Liver (tissue), 3 donors: ENCODE results near the gene ANKRD34B.

Source experiments
- EGR1 ChIP-seq, 2 donors: IDR thresholded peaks; 2 replicates each; pipeline ENCODE4 v1.6.1; 2016 to 2018; ENCODE audit warnings: antibody characterized with exemption in 2 of 2, low read depth in 2 of 2
- JUND ChIP-seq, 2 donors: IDR thresholded peaks; 2 replicates each; pipeline ENCODE4 v1.6.1; 2016; ENCODE audit warnings: antibody characterized with exemption in 2 of 2
- NR2F2 ChIP-seq: IDR thresholded peaks from 2 replicates; pipeline ENCODE4 v1.6.1; 2016; ENCODE audit warnings: antibody characterized with exemption
- RAD21 ChIP-seq, 2 donors: IDR thresholded peaks; 2 replicates each; pipeline ENCODE4 v1.6.1; 2016; ENCODE audit warnings: antibody characterized with exemption in 2 of 2, mild to moderate bottlenecking in 2 of 2
- RXRA ChIP-seq, 2 donors: IDR thresholded peaks; 2 replicates each; pipeline ENCODE4 v1.6.1; 2017 to 2018; ENCODE audit warnings: antibody characterized with exemption in 2 of 2, mild to moderate bottlenecking in 1 of 2
- SP1 ChIP-seq: IDR thresholded peaks from 2 replicates; pipeline ENCODE4 v1.6.1; 2018; ENCODE audit warnings: antibody characterized with exemption, mild to moderate bottlenecking
- TAF1 ChIP-seq: conservative IDR thresholded peaks from 2 replicates; pipeline ENCODE4 v1.6.1; 2016; ENCODE audit warnings: antibody characterized with exemption, mild to moderate bottlenecking
- YY1 ChIP-seq: IDR thresholded peaks from 2 replicates; pipeline ENCODE4 v1.6.1; 2016; ENCODE audit warnings: antibody characterized with exemption, mild to moderate bottlenecking
- TF ChIP-seq, protein P1 (sequence below): fragments of 150-350 bp; IDR thresholded peaks from 2 replicates; pipeline ENCODE4 v1.5.1; 2017; ENCODE audit warnings: improper control_type of control experiment, low read depth, low read length; ENCODE audit not compliant: missing input control
- TF ChIP-seq, protein P2 (sequence below): IDR thresholded peaks from 2 replicates; pipeline ENCODE4 v1.6.1; 2016; ENCODE audit warnings: antibody characterized with exemption
- TF ChIP-seq, protein P3 (sequence below): IDR thresholded peaks from 2 replicates; pipeline ENCODE4 v1.6.1; 2016; ENCODE audit warnings: antibody characterized with exemption
- donor health status: healthy.
- donor health status: healthy.

DNA sequence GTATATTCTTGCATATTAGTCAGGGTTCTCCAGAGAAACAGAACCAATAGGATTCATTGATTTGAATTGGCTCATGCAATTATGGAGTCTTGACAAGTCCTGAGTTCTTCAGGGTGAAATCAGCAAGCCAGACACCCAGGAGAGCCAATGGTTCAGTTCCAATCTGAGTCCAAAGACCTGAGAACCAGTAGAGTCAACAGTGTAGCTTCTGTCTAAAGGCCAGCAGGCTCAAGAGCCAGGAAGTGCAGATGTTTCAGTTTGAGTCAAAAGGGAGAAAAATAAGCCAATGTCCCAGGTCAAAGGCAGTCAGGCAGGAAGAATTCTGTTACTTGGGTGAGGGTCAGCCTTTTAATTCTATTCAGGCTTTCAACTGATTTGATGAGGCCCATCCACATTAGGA, 37.8 kb upstream of the ANKRD34B start:
- TF ChIP-seq NR2F2 (no peak), RXRA (IDR thresholded peaks at IDR 0.05) (peak in 1 of 2 donors; percentile 34), SP1 (peak; percentile 57), EGR1 (IDR thresholded peaks at IDR 0.05; ENCODE audit: low read depth in 2 of 2) (no peak), JUND (IDR thresholded peaks at IDR 0.05) (peak in 1 of 2 donors; percentile 20), RAD21 (IDR thresholded peaks at IDR 0.05) (no peak), YY1 (no peak), TAF1 (no peak)
- TF ChIP-seq, protein P1, sequence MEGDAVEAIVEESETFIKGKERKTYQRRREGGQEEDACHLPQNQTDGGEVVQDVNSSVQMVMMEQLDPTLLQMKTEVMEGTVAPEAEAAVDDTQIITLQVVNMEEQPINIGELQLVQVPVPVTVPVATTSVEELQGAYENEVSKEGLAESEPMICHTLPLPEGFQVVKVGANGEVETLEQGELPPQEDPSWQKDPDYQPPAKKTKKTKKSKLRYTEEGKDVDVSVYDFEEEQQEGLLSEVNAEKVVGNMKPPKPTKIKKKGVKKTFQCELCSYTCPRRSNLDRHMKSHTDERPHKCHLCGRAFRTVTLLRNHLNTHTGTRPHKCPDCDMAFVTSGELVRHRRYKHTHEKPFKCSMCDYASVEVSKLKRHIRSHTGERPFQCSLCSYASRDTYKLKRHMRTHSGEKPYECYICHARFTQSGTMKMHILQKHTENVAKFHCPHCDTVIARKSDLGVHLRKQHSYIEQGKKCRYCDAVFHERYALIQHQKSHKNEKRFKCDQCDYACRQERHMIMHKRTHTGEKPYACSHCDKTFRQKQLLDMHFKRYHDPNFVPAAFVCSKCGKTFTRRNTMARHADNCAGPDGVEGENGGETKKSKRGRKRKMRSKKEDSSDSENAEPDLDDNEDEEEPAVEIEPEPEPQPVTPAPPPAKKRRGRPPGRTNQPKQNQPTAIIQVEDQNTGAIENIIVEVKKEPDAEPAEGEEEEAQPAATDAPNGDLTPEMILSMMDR = no peak
- TF ChIP-seq, protein P2, sequence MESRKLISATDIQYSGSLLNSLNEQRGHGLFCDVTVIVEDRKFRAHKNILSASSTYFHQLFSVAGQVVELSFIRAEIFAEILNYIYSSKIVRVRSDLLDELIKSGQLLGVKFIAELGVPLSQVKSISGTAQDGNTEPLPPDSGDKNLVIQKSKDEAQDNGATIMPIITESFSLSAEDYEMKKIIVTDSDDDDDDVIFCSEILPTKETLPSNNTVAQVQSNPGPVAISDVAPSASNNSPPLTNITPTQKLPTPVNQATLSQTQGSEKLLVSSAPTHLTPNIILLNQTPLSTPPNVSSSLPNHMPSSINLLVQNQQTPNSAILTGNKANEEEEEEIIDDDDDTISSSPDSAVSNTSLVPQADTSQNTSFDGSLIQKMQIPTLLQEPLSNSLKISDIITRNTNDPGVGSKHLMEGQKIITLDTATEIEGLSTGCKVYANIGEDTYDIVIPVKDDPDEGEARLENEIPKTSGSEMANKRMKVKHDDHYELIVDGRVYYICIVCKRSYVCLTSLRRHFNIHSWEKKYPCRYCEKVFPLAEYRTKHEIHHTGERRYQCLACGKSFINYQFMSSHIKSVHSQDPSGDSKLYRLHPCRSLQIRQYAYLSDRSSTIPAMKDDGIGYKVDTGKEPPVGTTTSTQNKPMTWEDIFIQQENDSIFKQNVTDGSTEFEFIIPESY = no peak
- TF ChIP-seq, protein P3, sequence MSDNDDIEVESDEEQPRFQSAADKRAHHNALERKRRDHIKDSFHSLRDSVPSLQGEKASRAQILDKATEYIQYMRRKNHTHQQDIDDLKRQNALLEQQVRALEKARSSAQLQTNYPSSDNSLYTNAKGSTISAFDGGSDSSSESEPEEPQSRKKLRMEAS = peak; percentile 8
